Endothelial cell of umbilical vein (primary cell): ENCODE measurements around the gene ZMIZ1. TPM values are rescaled to one million over a fixed set of nuclear protein-coding genes. Genes with fewer than 3 reads are reported as not detected.

ENCODE experiments used
- BruUV-seq: library from RNA; stranded (reverse); fragments of 400-500 nt; replicated peaks from 2 replicates; lab custom pipeline; 2021; lab: Mats Ljungman, UMichigan
- CTCF ChIA-PET: fragments of 300-600, 350-600 bp; sonication (Branson Sonifier 250); formaldehyde crosslinking; loops from one replicate; lab custom pipeline; 2021; ENCODE audit warnings: antibody characterized with exemption, inconsistent platforms; lab: Charles Lee
- POLR2A ChIA-PET: fragments of 300-600, 350-600 bp; sonication (Branson Sonifier 250); formaldehyde crosslinking; loops from one replicate; lab custom pipeline; 2021; ENCODE audit warnings: antibody characterized with exemption, inconsistent platforms; lab: Charles Lee
- DNase-seq: peaks from one replicate; pipeline ENCODE4 v3.0.0-alpha.2; 2011; ENCODE audit warnings: low read depth, low spot score
- FAIRE-seq: peaks from 2 replicates; lab custom pipeline; 2011; peaks lifted over from hg19 to GRCh38; lab: Jason Lieb, UNC
- H2AFZ ChIP-seq: 2 replicates; pipeline ENCODE4 v1.6.0; 2012; ENCODE audit warnings: low read depth, low read length, control low read depth, inconsistent platforms
- H3K27ac ChIP-seq: 2 replicates; pipeline ENCODE4 v1.5.1; 2011; ENCODE audit warnings: low read depth, mild to moderate bottlenecking, control low read depth, low read length, moderate library complexity; ENCODE audit not compliant: insufficient read depth
- H3K27me3 ChIP-seq, 2 experiments: 2 replicates each; pipeline versions ENCODE4 v1.6.0 to v1.6.1; 2011; ENCODE audit warnings: low read length in 2 of 2, mixed read lengths in 1 of 2; ENCODE audit not compliant: control insufficient read depth in 2 of 2, insufficient read depth in 2 of 2
- H3K36me3 ChIP-seq, 2 experiments: 2 replicates in 1 of 2; 3 replicates in 1 of 2; pipeline ENCODE4 v1.5.1; 2011; ENCODE audit warnings: low read length in 2 of 2, mild to moderate bottlenecking in 1 of 2, moderate library complexity in 1 of 2; ENCODE audit not compliant: control insufficient read depth in 2 of 2, insufficient read depth in 2 of 2; ENCODE audit errors: extremely low read depth in 1 of 2
- H3K4me1 ChIP-seq: 3 replicates; pipeline ENCODE4 v1.5.1; 2011; ENCODE audit warnings: mild to moderate bottlenecking, low read length; ENCODE audit not compliant: control insufficient read depth, insufficient read depth; ENCODE audit errors: extremely low read depth
- H3K4me2 ChIP-seq: 2 replicates; pipeline ENCODE4 v1.6.1; 2011; ENCODE audit warnings: low read length, control low read depth, mixed read lengths; ENCODE audit not compliant: insufficient read depth
- H3K4me3 ChIP-seq, 3 experiments: fragments of 200-600 bp in 1 of 3; sonication (generic), shearing (Covaris generic) in 1 of 3; replicated peaks in 1 of 3; 2 replicates each; pipeline ENCODE4 v1.5.1; 2011 to 2016; ENCODE audit warnings: control low read depth in 3 of 3, low read length in 3 of 3, mild to moderate bottlenecking in 2 of 3, inconsistent platforms in 1 of 3, low read depth in 1 of 3, moderate library complexity in 1 of 3; ENCODE audit not compliant: insufficient read depth in 1 of 3
- H3K79me2 ChIP-seq: 2 replicates; pipeline ENCODE4 v1.6.0; 2012; ENCODE audit warnings: low read length, inconsistent platforms; ENCODE audit not compliant: control insufficient read depth, insufficient read depth
- H3K9ac ChIP-seq: replicated peaks from 2 replicates; pipeline ENCODE3; 2011; ENCODE audit warnings: low read length, control low read depth; ENCODE audit not compliant: insufficient read depth; ENCODE audit errors: extremely low read depth
- H3K9me1 ChIP-seq: replicated peaks from 3 replicates; pipeline ENCODE4 v1.6.0; 2011; ENCODE audit warnings: mild to moderate bottlenecking, low read length; ENCODE audit not compliant: control insufficient read depth, insufficient read depth; ENCODE audit errors: extremely low read depth
- H3K9me3 ChIP-seq: replicated peaks from 2 replicates; pipeline ENCODE4 v1.5.1; 2012; ENCODE audit warnings: low read length, inconsistent platforms; ENCODE audit not compliant: control insufficient read depth, insufficient read depth
- H4K20me1 ChIP-seq: replicated peaks from 2 replicates; pipeline ENCODE3; 2011; ENCODE audit warnings: mild to moderate bottlenecking, low read length; ENCODE audit not compliant: control insufficient read depth, insufficient read depth; ENCODE audit errors: extremely low read depth
- CTCF ChIP-seq, 2 donors: IDR thresholded peaks; 1 replicate in 1 of 2; 2 replicates in 1 of 2; pipeline ENCODE4 v1.5.1; 2011; ENCODE audit warnings: low read length in 2 of 2, mild to moderate bottlenecking in 2 of 2, moderate library complexity in 2 of 2, control low read depth in 1 of 2, inconsistent platforms in 1 of 2, low read depth in 1 of 2; ENCODE audit not compliant: insufficient read depth in 1 of 2; ENCODE audit errors: extremely low read depth in 1 of 2
- EZH2 ChIP-seq: IDR thresholded peaks from 2 replicates; pipeline ENCODE4 v1.6.1; 2012; ENCODE audit warnings: borderline replicate concordance, low read depth, mild to moderate bottlenecking, moderate library complexity, low read length, inconsistent platforms; ENCODE audit not compliant: severe bottlenecking
- FOS ChIP-seq: IDR thresholded peaks from 2 replicates; pipeline ENCODE4 v1.6.1; 2011; ENCODE audit warnings: mild to moderate bottlenecking, low read length, moderate library complexity, borderline replicate concordance; ENCODE audit not compliant: insufficient read depth
- GATA2 ChIP-seq: IDR thresholded peaks from 2 replicates; pipeline ENCODE4 v1.7.0; 2011; ENCODE audit warnings: low read depth, mild to moderate bottlenecking, moderate library complexity, mixed read lengths, low read length; ENCODE audit not compliant: insufficient read length, insufficient read depth
- JUN ChIP-seq: IDR thresholded peaks from 2 replicates; pipeline ENCODE4 v1.6.1; 2011; ENCODE audit warnings: borderline replicate concordance, low read depth; ENCODE audit not compliant: insufficient read length, insufficient read depth
- MAX ChIP-seq: IDR thresholded peaks from 2 replicates; pipeline ENCODE4 v1.6.1; 2011; ENCODE audit not compliant: insufficient read depth, insufficient read length
- MYC ChIP-seq: IDR thresholded peaks from one replicate; pipeline ENCODE4 v1.6.1; 2011; ENCODE audit warnings: mild to moderate bottlenecking, low read depth, low read length
- POLR2A ChIP-seq: IDR thresholded peaks from 2 replicates; pipeline ENCODE4 v1.6.1; 2012; ENCODE audit warnings: low read depth, mild to moderate bottlenecking, control low read depth, low read length
- POLR2AphosphoS5 ChIP-seq: IDR thresholded peaks from 2 replicates; pipeline ENCODE4 v1.6.1; 2012; ENCODE audit warnings: low read depth, mild to moderate bottlenecking, control low read depth, low read length, moderate library complexity; ENCODE audit not compliant: insufficient read depth
- dilution Hi-C: fragments of 300-500 bp; cut with MboI; formaldehyde crosslinking; loops from one replicate; pipeline ENCODE4 v1.15.0; 2019; ENCODE audit warnings: low sequenced_read_pairs; ENCODE audit not compliant: extremely low pct_ligation_motif_present
- intact Hi-C: fragments of 100-400 bp; cut with micrococcal nuclease; formaldehyde crosslinking; loops from one replicate; pipeline ENCODE4 v1.10.0; 2022
- polyA plus RNA-seq, 4 experiments: library from polyadenylated mRNA; depleted of rRNA in 3 of 4; stranded (reverse) in 3 of 4; unstranded in 1 of 4; fragments of >200 nt; gene quantifications; 2 replicates each; pipeline versions ENCODE4 v1.2.1 to v1.2.3, GENCODE V29; 2011 to 2012; ENCODE audit warnings: missing spikeins in 1 of 4
- total RNA-seq: library from RNA; stranded (reverse); gene quantifications from 2 replicates; pipeline ENCODE4 v1.2.3, GENCODE V29; 2021

ZMIZ1 gene
- total and polyA plus RNA-seq, 2 donors (not counting 3 experiments of a cell fraction or from before 2014, with no cell fraction given): 12.5 to 46.7 TPM

DNA sequence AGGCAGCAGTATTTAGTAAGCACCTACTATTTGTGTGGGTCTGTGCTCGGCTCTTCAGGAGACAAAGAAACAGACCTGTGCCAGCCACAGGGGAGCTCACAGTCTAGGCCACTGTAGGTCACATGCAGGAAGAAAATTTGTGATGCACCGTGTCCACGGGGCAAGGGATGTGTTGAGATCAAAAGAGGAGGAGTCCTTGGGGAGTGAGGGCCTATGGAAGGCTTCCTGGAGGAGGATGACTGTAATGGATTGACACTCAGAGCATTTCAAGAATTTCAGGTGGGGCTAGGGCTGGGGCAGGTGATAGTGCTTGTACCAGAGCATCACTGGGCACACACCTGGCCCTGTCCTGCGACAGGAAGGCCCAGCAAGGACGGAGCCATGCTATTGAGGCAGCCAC is 102.7 kb downstream of the ZMIZ1 start:
- Histone ChIP-seq H4K20me1 (no peaks in the 10 kb centered on the region), H3K4me3 (no peak overlapping the region), H3K9me3 (no peaks in the 10 kb centered on the region), H3K9me1 (no peaks in the 10 kb centered on the region), H3K27me3 (no peaks in the 10 kb centered on the region), H3K4me1 (peaks cover 13% of the 10 kb centered on the region), H3K79me2 (no peaks in the 10 kb centered on the region), H3K27ac (no peak overlapping the region), H3K36me3 (peaks cover 0 to 29% of the 10 kb centered on the region in 2 experiments), H3K4me2 (no peak overlapping the region), H3K9ac (no peak overlapping the region), H2AFZ (no peak overlapping the region)
- dilution Hi-C loops: loop anchor here (5.0 kb wide), 1 partner anchor 64 kb away; no protein-coding TSS in a partner anchor
- FAIRE-seq (no peak), DNase-seq (no peak)
- no TSS peak for BruUV-seq
- CTCF ChIA-PET: no interaction called here
- no peak for TF ChIP-seq EZH2
- TF ChIP-seq POLR2A: no peak
- TF ChIP-seq GATA2: no peak
- no peak for TF ChIP-seq MYC
- TF ChIP-seq POLR2AphosphoS5: no peak
- TF ChIP-seq FOS: no peak
- no peak for TF ChIP-seq MAX
- no peak for TF ChIP-seq JUN
- TF ChIP-seq CTCF (IDR thresholded peaks at IDR 0.05; ENCODE audit: extremely low read depth in 1 of 2, insufficient read depth in 1 of 2, low read depth in 1 of 2, low read length in 2 of 2): no peak
- intact Hi-C loops: no loop called here
- POLR2A ChIA-PET: no interaction called here
